H1 (cell line): ENCODE results near the gene PRKAR2B.

ENCODE experiments used
- EZH2 ChIP-seq: fragments of 200-600 bp; sonication (generic); IDR thresholded peaks from 2 replicates; pipeline ENCODE4 v1.7.1; 2012; ENCODE audit warnings: low read depth, mild to moderate bottlenecking, moderate library complexity, low read length, inconsistent platforms; ENCODE audit not compliant: severe bottlenecking
- HDAC2 ChIP-seq, 2 experiments: fragments of 300-600 bp in 1 of 2; sonication (generic) in 1 of 2; IDR thresholded peaks; 2 replicates each; pipeline ENCODE4 v1.6.1; 2011 to 2012; ENCODE audit warnings: low read depth in 2 of 2, low read length in 2 of 2, mild to moderate bottlenecking in 2 of 2, moderate library complexity in 2 of 2, borderline replicate concordance in 1 of 2, inconsistent platforms in 1 of 2
- JUN ChIP-seq: IDR thresholded peaks from 2 replicates; pipeline ENCODE4 v1.6.1; 2011; ENCODE audit warnings: low read depth, mild to moderate bottlenecking, improper control_type of control experiment, low read length
- POLR2AphosphoS5 ChIP-seq: IDR thresholded peaks from 2 replicates; pipeline ENCODE4 v1.6.1; 2011; ENCODE audit warnings: low read depth, low read length
- RFX5 ChIP-seq: IDR thresholded peaks from 2 replicates; pipeline ENCODE4 v1.6.1; 2011; ENCODE audit warnings: low read depth, low read length, improper control_type of control experiment, borderline replicate concordance

DNA sequence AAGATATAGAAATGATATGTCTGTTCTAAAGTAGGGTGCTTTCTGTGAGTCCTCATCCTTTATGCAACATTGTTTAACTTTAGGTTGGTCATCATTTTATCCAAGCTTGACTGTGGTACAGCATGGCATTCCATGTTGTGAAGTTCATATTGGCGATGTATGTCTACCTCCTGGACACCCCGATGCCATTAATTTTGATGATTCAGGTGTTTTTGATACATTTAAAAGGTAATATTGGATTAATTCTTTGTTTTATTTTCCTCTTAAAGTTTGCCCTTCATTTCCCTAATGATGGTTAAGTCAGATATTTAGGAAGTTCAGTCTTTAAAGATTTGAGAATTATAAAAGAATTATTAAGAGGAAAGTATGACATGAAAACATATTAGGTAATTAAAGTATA, 145.6 kb downstream of the PRKAR2B start:
- TF ChIP-seq POLR2AphosphoS5 = no peak
- no peak for TF ChIP-seq HDAC2 (IDR thresholded peaks at IDR 0.05; ENCODE audit: borderline replicate concordance in 1 of 2, low read depth in 2 of 2, low read length in 2 of 2)
- TF ChIP-seq RFX5 = no peak
- no peak for TF ChIP-seq EZH2
- TF ChIP-seq JUN = no peak
